Keratinocyte (primary cell): ENCODE measurements around the gene CORO2B.

Experiments
- EZH2 ChIP-seq: IDR thresholded peaks from one replicate; pipeline ENCODE4 v1.6.1; 2012; ENCODE audit warnings: inconsistent platforms, mild to moderate bottlenecking, low read length, moderate library complexity
- TF ChIP-seq, protein P1 (sequence below), 3 experiments: IDR thresholded peaks in 1 of 3; conservative IDR thresholded peaks in 1 of 3; optimal IDR thresholded peaks in 1 of 3; 2 replicates in 2 of 3; 3 replicates in 1 of 3; pipeline versions ENCODE3 to v1.5.1; 2011; ENCODE audit warnings: low read length in 3 of 3, mild to moderate bottlenecking in 3 of 3, moderate library complexity in 2 of 3, control low read depth in 1 of 3, inconsistent platforms in 1 of 3; ENCODE audit not compliant: insufficient read depth in 2 of 3; ENCODE audit errors: extremely low read depth in 1 of 3

DNA sequence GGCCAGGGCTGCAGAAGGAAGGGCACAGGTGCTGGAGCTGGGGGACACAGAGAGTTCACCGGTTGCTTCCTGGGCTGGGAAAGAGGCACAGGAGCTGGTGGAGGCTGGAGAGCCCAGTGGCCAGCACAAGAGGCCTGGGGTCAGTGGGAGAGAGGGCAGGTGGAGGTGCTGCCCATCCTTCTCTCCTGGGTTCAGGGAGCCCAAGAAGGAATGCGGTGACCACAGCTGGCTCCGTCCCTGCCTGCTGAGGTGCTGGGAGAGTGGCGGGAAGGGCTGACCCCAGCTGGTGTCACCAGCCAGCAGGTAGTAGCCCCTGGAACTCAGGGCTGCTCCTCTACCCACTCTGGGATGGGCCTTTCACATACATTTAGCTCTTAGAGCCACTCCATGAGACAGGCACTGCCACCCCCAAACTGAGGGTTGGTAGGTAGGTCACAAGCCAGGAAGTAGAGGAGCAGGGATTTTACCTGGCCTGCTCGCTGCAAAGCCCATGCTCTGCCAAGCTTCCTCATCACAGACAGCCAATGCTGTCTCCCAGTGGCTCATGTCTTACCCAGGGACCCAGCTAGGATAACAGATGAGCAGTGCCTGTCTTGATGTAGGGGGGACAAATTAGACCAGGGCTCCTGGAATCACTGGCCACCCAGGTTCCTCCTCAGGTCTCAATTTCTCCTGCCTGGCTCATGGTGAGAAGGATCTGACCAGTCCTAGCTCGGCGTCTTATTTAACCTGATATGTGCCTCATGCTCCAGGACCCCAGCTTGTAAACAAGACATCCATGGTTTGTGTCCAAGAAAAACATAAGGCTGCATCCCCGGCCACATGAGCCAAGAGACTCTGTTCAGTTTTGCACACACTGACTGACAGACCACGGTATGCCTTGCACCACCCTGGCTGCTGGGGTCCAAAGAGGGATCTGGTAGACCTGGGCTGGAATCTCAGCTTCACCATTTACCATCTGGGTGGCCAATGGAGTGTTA, 119.2 kb downstream of the CORO2B start:
- TF ChIP-seq, protein P1, sequence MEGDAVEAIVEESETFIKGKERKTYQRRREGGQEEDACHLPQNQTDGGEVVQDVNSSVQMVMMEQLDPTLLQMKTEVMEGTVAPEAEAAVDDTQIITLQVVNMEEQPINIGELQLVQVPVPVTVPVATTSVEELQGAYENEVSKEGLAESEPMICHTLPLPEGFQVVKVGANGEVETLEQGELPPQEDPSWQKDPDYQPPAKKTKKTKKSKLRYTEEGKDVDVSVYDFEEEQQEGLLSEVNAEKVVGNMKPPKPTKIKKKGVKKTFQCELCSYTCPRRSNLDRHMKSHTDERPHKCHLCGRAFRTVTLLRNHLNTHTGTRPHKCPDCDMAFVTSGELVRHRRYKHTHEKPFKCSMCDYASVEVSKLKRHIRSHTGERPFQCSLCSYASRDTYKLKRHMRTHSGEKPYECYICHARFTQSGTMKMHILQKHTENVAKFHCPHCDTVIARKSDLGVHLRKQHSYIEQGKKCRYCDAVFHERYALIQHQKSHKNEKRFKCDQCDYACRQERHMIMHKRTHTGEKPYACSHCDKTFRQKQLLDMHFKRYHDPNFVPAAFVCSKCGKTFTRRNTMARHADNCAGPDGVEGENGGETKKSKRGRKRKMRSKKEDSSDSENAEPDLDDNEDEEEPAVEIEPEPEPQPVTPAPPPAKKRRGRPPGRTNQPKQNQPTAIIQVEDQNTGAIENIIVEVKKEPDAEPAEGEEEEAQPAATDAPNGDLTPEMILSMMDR (optimal IDR thresholded peaks at IDR 0.05 in 1 of 3, IDR thresholded peaks at IDR 0.05 in 1 of 3, conservative IDR thresholded peaks at IDR 0.05 in 1 of 3; ENCODE audit: extremely low read depth in 1 of 3, insufficient read depth in 2 of 3, low read length in 3 of 3): no peak
- TF ChIP-seq EZH2: no peak
